Brain microvascular endothelial cell (primary cell): ENCODE measurements around the gene TMEM131L.

ENCODE experiments used
- DNase-seq: peaks from one replicate; pipeline ENCODE4 v3.0.0-alpha.2; 2020
- H3K27ac ChIP-seq: fragments of 250-450 bp; sonication (Bioruptor Pico); 2 replicates; pipeline ENCODE4 v1.5.1; 2020; ENCODE audit warnings: mild to moderate bottlenecking, moderate library complexity
- H3K27me3 ChIP-seq: fragments of 250-450 bp; sonication (Bioruptor Pico); replicated peaks from 2 replicates; pipeline ENCODE4 v1.5.1; 2020; ENCODE audit warnings: mild to moderate bottlenecking
- H3K36me3 ChIP-seq: fragments of 250-450 bp; sonication (Bioruptor Pico); replicated peaks from 2 replicates; pipeline ENCODE4 v1.5.1; 2020; ENCODE audit warnings: mild to moderate bottlenecking
- H3K4me3 ChIP-seq: 2 replicates; pipeline ENCODE4 v1.5.1; 2011; ENCODE audit warnings: low read depth, mild to moderate bottlenecking, control low read depth, low read length, moderate library complexity
- CTCF ChIP-seq: IDR thresholded peaks from 2 replicates; pipeline ENCODE4 v1.5.1; 2011; ENCODE audit warnings: low read depth, mild to moderate bottlenecking, moderate library complexity, low read length, control low read depth, inconsistent platforms; ENCODE audit errors: missing control alignments
- in situ Hi-C: cut with HindIII; loops from 2 replicates; pipeline ENCODE4 v1.10.0; 2017; ENCODE audit warnings: low sequenced_read_pairs, low pct_ligation_motif_present

TMEM131L gene

GRCh38 chr4:153420361-153420760 lies 45.8 kb upstream of the TMEM131L start:
- Histone ChIP-seq H3K36me3 (no peaks in the 10 kb centered on the region), H3K27ac (no peak overlapping the region), H3K27me3 (no peaks in the 10 kb centered on the region), H3K4me3 (no peak overlapping the region)
- in situ Hi-C loops = no loop called here
- no peak for TF ChIP-seq CTCF
- DNase-seq = no peak

- H3K27ac ChIP-seq = no peak overlapping the region
- DNase-seq = no peak
- H3K27me3 ChIP-seq = no peaks in the 10 kb centered on the region
- no peak overlapping the region for H3K4me3 ChIP-seq
- TF ChIP-seq CTCF = no peak
- no peaks in the 10 kb centered on the region for H3K36me3 ChIP-seq
- in situ Hi-C loops = no loop called here
Observed at GRCh38 chr4:153421941-153422340, 44.2 kb upstream of the TMEM131L start.

- H3K36me3 ChIP-seq = no peaks in the 10 kb centered on the region
- no peak for DNase-seq
- no peak overlapping the region for H3K27ac ChIP-seq
- TF ChIP-seq CTCF = no peak
- no peaks in the 10 kb centered on the region for H3K27me3 ChIP-seq
- in situ Hi-C loops = no loop called here
- no peak overlapping the region for H3K4me3 ChIP-seq
Observed at GRCh38 chr4:153426207-153426885, 39.8 kb upstream of the TMEM131L start.

GRCh38 chr4:153427363-153428071 lies 38.6 kb upstream of the TMEM131L start:
- no peak overlapping the region for H3K27ac ChIP-seq
- no peak overlapping the region for H3K4me3 ChIP-seq
- H3K27me3 ChIP-seq = no peaks in the 10 kb centered on the region
- TF ChIP-seq CTCF = no peak
- no peak for DNase-seq
- H3K36me3 ChIP-seq = no peaks in the 10 kb centered on the region
- in situ Hi-C loops = no loop called here

- Histone ChIP-seq H3K27me3 (no peaks in the 10 kb centered on the region), H3K36me3 (no peaks in the 10 kb centered on the region), H3K4me3 (no peak overlapping the region), H3K27ac (no peak overlapping the region)
- in situ Hi-C loops = no loop called here
- no peak for TF ChIP-seq CTCF
- DNase-seq = no peak
Observed at GRCh38 chr4:153428941-153429475, 37.2 kb upstream of the TMEM131L start.
